K562 (cell line): ENCODE results near the gene CATSPER1. TPM values are rescaled to one million over a fixed set of nuclear protein-coding genes. Genes with fewer than 3 reads are reported as not detected.

Experiments
- ATAC-seq: fragments of 200-7000 bp; cut with Tn5 transposase; 3 replicates; pipeline ENCODE4 v1.9.1; 2020; ENCODE audit warnings: moderate library complexity
- BruUV-seq: library from RNA; stranded (reverse); fragments of 400-500 nt; replicated peaks from 2 replicates; lab custom pipeline; 2021; lab: Mats Ljungman, UMichigan
- CTCF ChIA-PET: fragments of 300-600 bp; formaldehyde crosslinking; extraction: SDS; loops from one replicate; lab custom pipeline; 2021; ENCODE audit warnings: low intra/inter-chr PET ratio; lab: Yijun Ruan, JAX
- POLR2A ChIA-PET: fragments of 300-600, 350-650 bp; sonication (Branson Sonifier 250); formaldehyde crosslinking; extraction: SDS; loops from one replicate; lab custom pipeline; 2021; ENCODE audit warnings: antibody characterized with exemption, inconsistent platforms; lab: Yijun Ruan, JAX
- DNase-seq, 4 experiments: peaks; one replicate each; pipeline versions ENCODE4 v3.0.0 to v3.0.0-alpha.2; 2011 to 2018; ENCODE audit warnings: low spot score in 3 of 4, mixed read lengths in 3 of 4; ENCODE audit errors: extremely low read depth in 1 of 4
- FAIRE-seq: peaks from 2 replicates; lab custom pipeline; 2011; peaks lifted over from hg19 to GRCh38; lab: Jason Lieb, UNC
- H2AFZ ChIP-seq: 2 replicates; pipeline ENCODE4 v1.6.0; 2011; ENCODE audit warnings: low read depth, low read length, control low read depth, inconsistent platforms
- H3K27ac ChIP-seq: fragments of 200-600 bp; 3 replicates; pipeline ENCODE4 v1.8.0; 2011; ENCODE audit warnings: low read depth, mild to moderate bottlenecking, control low read depth, inconsistent platforms, low read length, moderate library complexity, mixed read lengths; ENCODE audit errors: extremely low read depth
- H3K27me3 ChIP-seq, 2 experiments: fragments of 300-600 bp in 1 of 2; 2 replicates in 1 of 2; 3 replicates in 1 of 2; pipeline versions ENCODE4 v1.6.0 to v1.8.0; 2011; ENCODE audit warnings: inconsistent platforms in 2 of 2, low read length in 2 of 2, mild to moderate bottlenecking in 1 of 2, mixed read lengths in 1 of 2, moderate library complexity in 1 of 2; ENCODE audit not compliant: control insufficient read depth in 2 of 2, insufficient read depth in 2 of 2
- H3K36me3 ChIP-seq: fragments of 300-600 bp; 3 replicates; pipeline ENCODE4 v1.8.0; 2011; ENCODE audit warnings: mild to moderate bottlenecking, low read length, inconsistent platforms; ENCODE audit not compliant: control insufficient read depth, insufficient read depth
- H3K4me1 ChIP-seq, 2 experiments: fragments of 200-600 bp in 1 of 2; replicated peaks in 1 of 2; 2 replicates in 1 of 2; 3 replicates in 1 of 2; pipeline versions ENCODE4 v1.5.1 to v1.8.0; 2011; ENCODE audit warnings: inconsistent platforms in 2 of 2, low read length in 2 of 2, mild to moderate bottlenecking in 1 of 2, mixed read lengths in 1 of 2, moderate library complexity in 1 of 2; ENCODE audit not compliant: control insufficient read depth in 2 of 2, insufficient read depth in 2 of 2
- H3K4me2 ChIP-seq: 2 replicates; pipeline ENCODE4 v1.6.1; 2011; ENCODE audit warnings: low read length, control low read depth, inconsistent platforms, mixed read lengths; ENCODE audit not compliant: insufficient read depth
- H3K4me3 ChIP-seq: fragments of 200-600 bp; sonication (generic), shearing (Covaris generic); 2 replicates; pipeline ENCODE4 v1.5.1; 2016; ENCODE audit warnings: control low read depth, inconsistent platforms
- H3K79me2 ChIP-seq: fragments of 200-600 bp; 3 replicates; pipeline ENCODE4 v1.8.0; 2011; ENCODE audit warnings: low read length, inconsistent platforms; ENCODE audit not compliant: control insufficient read depth, insufficient read depth
- H3K9ac ChIP-seq, 2 experiments: 2 replicates each; pipeline versions ENCODE4 v1.6.0 to v1.6.1; 2011; ENCODE audit warnings: low read depth in 2 of 2, low read length in 2 of 2, control low read depth in 1 of 2, inconsistent platforms in 1 of 2, mild to moderate bottlenecking in 1 of 2, mixed read lengths in 1 of 2; ENCODE audit not compliant: insufficient read depth in 1 of 2
- H3K9me1 ChIP-seq: one replicate; pipeline ENCODE4 v1.6.0; 2011; ENCODE audit warnings: inconsistent platforms, mild to moderate bottlenecking, low read length, moderate library complexity; ENCODE audit not compliant: control insufficient read depth, insufficient read depth
- H3K9me3 ChIP-seq: replicated peaks from 2 replicates; pipeline ENCODE4 v1.5.1; 2011; ENCODE audit warnings: low read depth, low read length, inconsistent platforms; ENCODE audit not compliant: control insufficient read depth, insufficient read depth
- H4K20me1 ChIP-seq: replicated peaks from 2 replicates; pipeline ENCODE4 v1.6.1; 2011; ENCODE audit warnings: low read length, inconsistent platforms, mixed read lengths; ENCODE audit not compliant: control insufficient read depth, insufficient read depth
- ASH1L ChIP-seq: fragments of 450-650 bp; IDR thresholded peaks from 2 replicates; pipeline ENCODE4 v1.6.1; 2018; ENCODE audit warnings: borderline replicate concordance, mild to moderate bottlenecking, low read depth; ENCODE audit not compliant: partially characterized antibody
- HNRNPUL1 ChIP-seq: fragments of 200-400 bp; formaldehyde crosslinking; IDR thresholded peaks from 2 replicates; pipeline ENCODE4 v1.6.1; 2017; ENCODE audit warnings: low read length
- NFIX ChIP-seq: fragments of 250-450 bp; sonication (Bioruptor Pico); IDR thresholded peaks from 2 replicates; pipeline ENCODE4 v1.4.0; 2020; ENCODE audit warnings: low read depth, mild to moderate bottlenecking, moderate library complexity
- NR1H2 ChIP-seq: sonication (generic); formaldehyde crosslinking; IDR thresholded peaks from 2 replicates; pipeline ENCODE4 v1.4.0; 2020; ENCODE audit warnings: mild to moderate bottlenecking, missing genetic modification reagents
- PCBP2 ChIP-seq: fragments of 200-400 bp; formaldehyde crosslinking; IDR thresholded peaks from 2 replicates; pipeline ENCODE4 v1.6.1; 2018; ENCODE audit warnings: low read length, low read depth, mild to moderate bottlenecking, moderate library complexity; ENCODE audit not compliant: poor library complexity, severe bottlenecking
- RCOR1 ChIP-seq, 2 experiments: IDR thresholded peaks; 2 replicates each; pipeline ENCODE4 v1.6.1; 2012; ENCODE audit warnings: low read depth in 2 of 2, low read length in 2 of 2, borderline replicate concordance in 1 of 2, improper control_type of control experiment in 1 of 2
- SOX6 ChIP-seq: fragments of 450-650 bp; IDR thresholded peaks from 2 replicates; pipeline ENCODE4 v1.6.1; 2014; ENCODE audit warnings: mild to moderate bottlenecking
- TCF7 ChIP-seq: sonication (generic); IDR thresholded peaks from 2 replicates; pipeline ENCODE4 v1.6.1; 2016; ENCODE audit warnings: antibody characterized with exemption, borderline replicate concordance
- XRCC5 ChIP-seq: fragments of 200-400 bp; formaldehyde crosslinking; IDR thresholded peaks from 2 replicates; pipeline ENCODE4 v1.6.1; 2017; ENCODE audit warnings: low read depth, mild to moderate bottlenecking, low read length
- ZNF174 ChIP-seq: fragments of 250-450 bp; sonication (Bioruptor Pico); IDR thresholded peaks from 2 replicates; pipeline ENCODE4 v1.4.0; 2020; ENCODE audit warnings: mild to moderate bottlenecking
- WGBS: fragments of 100-300 bp; shearing (Covaris generic); methylation state at CpG from one replicate; pipeline ENCODE4 v1.1.6; 2016; ENCODE audit warnings: low coverage, mixed read lengths; ENCODE audit not compliant: insufficient coverage; ENCODE audit errors: missing lambda C conversion rate; 5-methylcytosine and 5-hydroxymethylcytosine counted together
- in situ Hi-C: fragments of 300-500 bp; cut with MboI; formaldehyde crosslinking; loops from 4 replicates; pipeline ENCODE4 v1.15.0; 2018; ENCODE audit warnings: inconsistent platforms, mixed read lengths
- intact Hi-C: fragments of 100-400 bp; cut with micrococcal nuclease; formaldehyde crosslinking; loops from 2 replicates; pipeline ENCODE4 v1.14.2; 2022
- polyA plus RNA-seq, 8 experiments: library from polyadenylated mRNA; depleted of rRNA in 4 of 8; stranded (reverse) in 5 of 8; unstranded in 3 of 8; fragments of >200 nt; fragmentation: Nextera tagmentation in 2 of 8; fragmentation: Illumina TruSeq in 1 of 8; extraction: Ambion mirVana in 2 of 8; extraction: Trizol in 1 of 8; gene quantifications; 2 replicates each; pipeline versions ENCODE4 v1.2.1 to v1.2.3, GENCODE V29; 2011 to 2014; ENCODE audit warnings: inconsistent platforms in 1 of 8, missing spikeins in 1 of 8
- total RNA-seq, 7 experiments: library from RNA; depleted of rRNA in 6 of 7; stranded (reverse); fragments of >200 nt in 6 of 7; fragmentation: Illumina TruSeq in 2 of 7; extraction: Trizol in 2 of 7; gene quantifications; 2 replicates each; pipeline versions ENCODE4 v1.2.1 to v1.2.3, GENCODE V29; 2011 to 2021; ENCODE audit warnings: low replicate concordance in 1 of 7
- TF ChIP-seq, protein P1 (sequence below): sonication (generic); formaldehyde crosslinking; IDR thresholded peaks from 2 replicates; pipeline ENCODE4 v1.8.1; 2023; ENCODE audit warnings: mild to moderate bottlenecking, missing genetic modification reagents
- TF ChIP-seq, protein P2 (sequence below), 2 experiments: fragments of 450-650 bp; conservative IDR thresholded peaks; 2 replicates each; pipeline ENCODE4 v1.6.1; 2017; ENCODE audit warnings: mild to moderate bottlenecking in 2 of 2, moderate library complexity in 2 of 2
- TF ChIP-seq, protein P3 (sequence below): fragments of 450-650 bp; formaldehyde crosslinking; IDR thresholded peaks from 2 replicates; pipeline ENCODE4 v1.4.0; 2022; ENCODE audit warnings: missing genetic modification characterization
- TF ChIP-seq, protein P4 (sequence below): fragments of 450-650 bp; formaldehyde crosslinking; IDR thresholded peaks from 2 replicates; pipeline ENCODE4 v1.4.0; 2020; ENCODE audit warnings: mild to moderate bottlenecking, moderate library complexity

Gene CATSPER1
- total and polyA plus RNA-seq, 9 of the 15 experiments (the other 6 are each of a cell fraction or from before 2014, with no cell fraction given), result 0.21 to 3.3 (median 0.76) TPM

DNA sequence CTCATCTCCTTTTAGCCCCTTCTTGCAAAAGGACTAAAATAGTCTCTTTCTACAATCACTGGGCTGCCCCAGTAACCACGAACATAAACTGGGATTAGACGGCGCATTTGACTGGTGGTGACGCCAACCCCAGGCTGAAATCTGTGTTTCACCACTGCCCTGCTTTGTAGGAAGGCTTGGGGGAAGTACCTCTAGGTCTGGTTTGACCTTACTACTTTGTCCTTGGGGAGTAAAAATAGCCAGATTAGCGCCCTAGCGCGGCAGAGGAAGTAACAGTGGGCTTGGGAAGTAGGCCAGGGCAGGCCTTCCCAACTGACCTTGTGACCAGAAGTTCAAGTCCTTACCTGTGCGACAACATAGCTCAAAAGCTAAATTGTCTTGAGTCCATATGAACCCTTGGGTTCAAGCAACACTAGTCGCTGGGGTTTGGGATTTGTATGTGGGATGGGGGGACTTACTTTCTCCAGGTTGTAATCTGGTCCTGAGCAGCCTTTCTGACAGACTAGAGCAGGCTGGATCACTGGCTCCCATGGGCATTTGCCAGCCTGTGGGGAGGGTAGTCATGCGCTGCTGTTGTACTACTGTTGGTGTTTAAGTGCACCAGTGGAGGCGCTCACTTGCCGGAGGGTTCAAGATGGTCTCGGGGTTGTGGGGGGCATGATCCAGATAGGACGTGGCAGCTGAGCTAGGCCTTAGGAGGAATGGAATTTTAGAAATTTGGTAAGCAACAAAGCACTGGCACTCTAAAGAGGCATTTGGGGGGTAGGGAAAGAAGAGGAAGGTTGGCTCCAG, 42.8 kb upstream of the CATSPER1 start:
- in situ Hi-C loops, result no loop called here
- TSS peak; percentile 27 for BruUV-seq
- H3K9ac ChIP-seq, result peak overlapping the region; percentile 60 to 92
- TF ChIP-seq NR1H2 (CRISPR knock-in tag) (no peak), HNRNPUL1 (no peak), ZNF174 (CRISPR knock-in tag) (no peak), XRCC5 (no peak), ASH1L (no peak), NFIX (CRISPR knock-in tag) (no peak), TCF7 (no peak), PCBP2 (no peak), RCOR1 (IDR thresholded peaks at IDR 0.05; ENCODE audit: borderline replicate concordance in 1 of 2, low read depth in 2 of 2, low read length in 2 of 2) (peak in 1 of 2 experiments; percentile 43; a peak in 1 of 4 replicates), SOX6 (no peak)
- TF ChIP-seq, protein P1, sequence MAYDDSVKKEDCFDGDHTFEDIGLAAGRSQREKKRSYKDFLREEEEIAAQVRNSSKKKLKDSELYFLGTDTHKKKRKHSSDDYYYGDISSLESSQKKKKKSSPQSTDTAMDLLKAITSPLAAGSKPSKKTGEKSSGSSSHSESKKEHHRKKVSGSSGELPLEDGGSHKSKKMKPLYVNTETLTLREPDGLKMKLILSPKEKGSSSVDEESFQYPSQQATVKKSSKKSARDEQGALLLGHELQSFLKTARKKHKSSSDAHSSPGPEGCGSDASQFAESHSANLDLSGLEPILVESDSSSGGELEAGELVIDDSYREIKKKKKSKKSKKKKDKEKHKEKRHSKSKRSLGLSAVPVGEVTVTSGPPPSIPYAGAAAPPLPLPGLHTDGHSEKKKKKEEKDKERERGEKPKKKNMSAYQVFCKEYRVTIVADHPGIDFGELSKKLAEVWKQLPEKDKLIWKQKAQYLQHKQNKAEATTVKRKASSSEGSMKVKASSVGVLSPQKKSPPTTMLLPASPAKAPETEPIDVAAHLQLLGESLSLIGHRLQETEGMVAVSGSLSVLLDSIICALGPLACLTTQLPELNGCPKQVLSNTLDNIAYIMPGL, result no peak
- TF ChIP-seq, protein P2, sequence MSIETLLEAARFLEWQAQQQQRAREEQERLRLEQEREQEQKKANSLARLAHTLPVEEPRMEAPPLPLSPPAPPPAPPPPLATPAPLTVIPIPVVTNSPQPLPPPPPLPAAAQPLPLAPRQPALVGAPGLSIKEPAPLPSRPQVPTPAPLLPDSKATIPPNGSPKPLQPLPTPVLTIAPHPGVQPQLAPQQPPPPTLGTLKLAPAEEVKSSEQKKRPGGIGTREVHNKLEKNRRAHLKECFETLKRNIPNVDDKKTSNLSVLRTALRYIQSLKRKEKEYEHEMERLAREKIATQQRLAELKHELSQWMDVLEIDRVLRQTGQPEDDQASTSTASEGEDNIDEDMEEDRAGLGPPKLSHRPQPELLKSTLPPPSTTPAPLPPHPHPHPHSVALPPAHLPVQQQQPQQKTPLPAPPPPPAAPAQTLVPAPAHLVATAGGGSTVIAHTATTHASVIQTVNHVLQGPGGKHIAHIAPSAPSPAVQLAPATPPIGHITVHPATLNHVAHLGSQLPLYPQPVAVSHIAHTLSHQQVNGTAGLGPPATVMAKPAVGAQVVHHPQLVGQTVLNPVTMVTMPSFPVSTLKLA (conservative IDR thresholded peaks at IDR 0.05), result no peak
- TF ChIP-seq, protein P3, sequence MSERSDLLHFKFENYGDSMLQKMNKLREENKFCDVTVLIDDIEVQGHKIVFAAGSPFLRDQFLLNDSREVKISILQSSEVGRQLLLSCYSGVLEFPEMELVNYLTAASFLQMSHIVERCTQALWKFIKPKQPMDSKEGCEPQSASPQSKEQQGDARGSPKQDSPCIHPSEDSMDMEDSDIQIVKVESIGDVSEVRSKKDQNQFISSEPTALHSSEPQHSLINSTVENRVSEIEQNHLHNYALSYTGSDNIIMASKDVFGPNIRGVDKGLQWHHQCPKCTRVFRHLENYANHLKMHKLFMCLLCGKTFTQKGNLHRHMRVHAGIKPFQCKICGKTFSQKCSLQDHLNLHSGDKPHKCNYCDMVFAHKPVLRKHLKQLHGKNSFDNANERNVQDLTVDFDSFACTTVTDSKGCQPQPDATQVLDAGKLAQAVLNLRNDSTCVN, result no peak
- TF ChIP-seq, protein P4, sequence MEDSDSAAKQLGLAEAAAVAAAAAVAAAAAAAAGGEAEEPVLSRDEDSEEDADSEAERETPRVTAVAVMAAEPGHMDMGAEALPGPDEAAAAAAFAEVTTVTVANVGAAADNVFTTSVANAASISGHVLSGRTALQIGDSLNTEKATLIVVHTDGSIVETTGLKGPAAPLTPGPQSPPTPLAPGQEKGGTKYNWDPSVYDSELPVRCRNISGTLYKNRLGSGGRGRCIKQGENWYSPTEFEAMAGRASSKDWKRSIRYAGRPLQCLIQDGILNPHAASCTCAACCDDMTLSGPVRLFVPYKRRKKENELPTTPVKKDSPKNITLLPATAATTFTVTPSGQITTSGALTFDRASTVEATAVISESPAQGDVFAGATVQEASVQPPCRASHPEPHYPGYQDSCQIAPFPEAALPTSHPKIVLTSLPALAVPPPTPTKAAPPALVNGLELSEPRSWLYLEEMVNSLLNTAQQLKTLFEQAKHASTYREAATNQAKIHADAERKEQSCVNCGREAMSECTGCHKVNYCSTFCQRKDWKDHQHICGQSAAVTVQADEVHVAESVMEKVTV (CRISPR knock-in tag), result no peak

More for the DNA sequence above, 42.8 kb upstream of the CATSPER1 start:
- Histone ChIP-seq H3K27me3 (no peaks in the 10 kb centered on the region), H3K36me3 (peaks cover 66% of the 10 kb centered on the region), H3K79me2 (peaks cover 34% of the 10 kb centered on the region), H2AFZ (peak overlapping the region; percentile 75), H3K4me1 (peaks cover 19 to 31% of the 10 kb centered on the region in 2 experiments), H3K4me3 (peak overlapping the region; percentile 72), H3K4me2 (peak overlapping the region; percentile 83), H3K9me1 (no peaks in the 10 kb centered on the region), H3K9me3 (no peaks in the 10 kb centered on the region), H3K27ac (peak overlapping the region; percentile 64), H4K20me1 (peaks cover 4% of the 10 kb centered on the region; the same call in 1 of the 2 replicates)
- POLR2A ChIA-PET, result interaction anchor here (0.6 to 5.5 kb wide), 7 partner anchors 10 to 1193 kb away, joined by 3 to 47 read pairs (median 4); no protein-coding TSS in a partner anchor
- 40% methylated on average over 14 of the region's 14 CpGs for WGBS
- peak; percentile 5 for ATAC-seq
- peak in 1 of 4 experiments; percentile 49 for DNase-seq
- intact Hi-C loops, result loop anchor here (1.0 to 5.0 kb wide), 2 partner anchors 65 to 67 kb away; partner anchors contain the start of genes BANF1 and EIF1AD
- peak; percentile 70 for FAIRE-seq
- CTCF ChIA-PET, result interaction anchor here (0.5 to 1.2 kb wide), 3 partner anchors 62 to 80 kb away, joined by 3 to 4 read pairs (median 3); no protein-coding TSS in a partner anchor
